Cardiac muscle cell (in vitro differentiated cells and primary cell): Measurements from ENCODE around the gene UTS2R. TPM values are rescaled to one million over a fixed set of nuclear protein-coding genes. Genes with fewer than 3 reads are reported as not detected.

Experiments
- DNase-seq, 2 donors: peaks; one replicate each; pipeline versions ENCODE4 v3.0.0 to v3.0.0-alpha.2; 2010 to 2017; ENCODE audit warnings: low read depth in 1 of 2, low spot score in 1 of 2
- H3K27ac ChIP-seq: fragments of 200-600 bp; sonication (generic); 2 replicates; pipeline ENCODE4 v1.5.1; 2016
- H3K27me3 ChIP-seq: fragments of 200-600 bp; sonication (generic); 2 replicates; pipeline ENCODE4 v1.6.0; 2016; ENCODE audit warnings: control low read depth
- H3K36me3 ChIP-seq: fragments of 200-600 bp; sonication (generic); 2 replicates; pipeline ENCODE4 v1.5.1; 2016; ENCODE audit warnings: control low read depth
- H3K4me1 ChIP-seq: fragments of 200-600 bp; sonication (generic); 2 replicates; pipeline ENCODE4 v1.8.1; 2017; ENCODE audit warnings: low read depth, mild to moderate bottlenecking, mixed run types
- H3K4me3 ChIP-seq: fragments of 200-600 bp; sonication (generic); 2 replicates; pipeline ENCODE4 v1.5.1; 2016; ENCODE audit warnings: mild to moderate bottlenecking
- H3K9me3 ChIP-seq: fragments of 200-600 bp; sonication (generic); 2 replicates; pipeline ENCODE4 v1.5.1; 2017; ENCODE audit warnings: low read depth, mild to moderate bottlenecking, control low read depth
- CTCF ChIP-seq: IDR thresholded peaks from 2 replicates; pipeline ENCODE4 v1.5.1; 2012; ENCODE audit warnings: low read depth, mild to moderate bottlenecking, low read length
- polyA plus RNA-seq: library from polyadenylated mRNA; unstranded; fragments of >200 nt; fragmentation: Nextera tagmentation; extraction: Ambion mirVana; gene quantifications from 2 replicates; pipeline ENCODE4 v1.2.1, GENCODE V29; 2016
- total RNA-seq: library from RNA; depleted of rRNA; stranded (reverse); fragments of >200 nt; gene quantifications from 2 replicates; pipeline ENCODE4 v1.2.3, GENCODE V29; 2016

UTS2R gene
- total and polyA plus RNA-seq, 2 experiments from 2014 or later, result 4.1 to 10.8 TPM

DNA sequence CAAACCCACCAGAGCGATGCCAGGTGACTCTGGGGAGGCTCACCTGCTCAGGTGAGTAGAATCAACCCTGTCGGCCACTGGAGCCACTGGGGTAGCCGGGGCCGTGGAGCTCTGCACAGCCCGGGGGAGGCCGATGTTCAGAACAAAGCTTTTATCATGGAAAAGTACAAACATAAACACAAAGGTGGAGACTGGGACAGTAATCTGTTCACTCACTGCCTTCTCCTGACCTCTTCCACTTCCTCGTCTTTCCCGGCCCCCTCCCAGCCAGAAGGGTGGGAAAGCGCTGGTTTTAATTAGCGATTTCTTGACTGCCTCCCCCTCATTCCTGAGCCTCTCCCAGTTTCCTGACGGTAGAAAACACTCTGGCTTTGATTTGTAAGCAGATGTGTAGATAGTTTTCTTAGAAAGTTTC lies 22.3 kb upstream of the UTS2R start:
- Histone ChIP-seq H3K27ac (no peak overlapping the region), H3K36me3 (no peaks in the 10 kb centered on the region), H3K9me3 (no peaks in the 10 kb centered on the region), H3K27me3 (no peaks in the 10 kb centered on the region), H3K4me3 (no peak overlapping the region), H3K4me1 (no peaks in the 10 kb centered on the region)
- TF ChIP-seq CTCF, result no peak
- peak in 1 of 2 donors; percentile 45 for DNase-seq

DNA sequence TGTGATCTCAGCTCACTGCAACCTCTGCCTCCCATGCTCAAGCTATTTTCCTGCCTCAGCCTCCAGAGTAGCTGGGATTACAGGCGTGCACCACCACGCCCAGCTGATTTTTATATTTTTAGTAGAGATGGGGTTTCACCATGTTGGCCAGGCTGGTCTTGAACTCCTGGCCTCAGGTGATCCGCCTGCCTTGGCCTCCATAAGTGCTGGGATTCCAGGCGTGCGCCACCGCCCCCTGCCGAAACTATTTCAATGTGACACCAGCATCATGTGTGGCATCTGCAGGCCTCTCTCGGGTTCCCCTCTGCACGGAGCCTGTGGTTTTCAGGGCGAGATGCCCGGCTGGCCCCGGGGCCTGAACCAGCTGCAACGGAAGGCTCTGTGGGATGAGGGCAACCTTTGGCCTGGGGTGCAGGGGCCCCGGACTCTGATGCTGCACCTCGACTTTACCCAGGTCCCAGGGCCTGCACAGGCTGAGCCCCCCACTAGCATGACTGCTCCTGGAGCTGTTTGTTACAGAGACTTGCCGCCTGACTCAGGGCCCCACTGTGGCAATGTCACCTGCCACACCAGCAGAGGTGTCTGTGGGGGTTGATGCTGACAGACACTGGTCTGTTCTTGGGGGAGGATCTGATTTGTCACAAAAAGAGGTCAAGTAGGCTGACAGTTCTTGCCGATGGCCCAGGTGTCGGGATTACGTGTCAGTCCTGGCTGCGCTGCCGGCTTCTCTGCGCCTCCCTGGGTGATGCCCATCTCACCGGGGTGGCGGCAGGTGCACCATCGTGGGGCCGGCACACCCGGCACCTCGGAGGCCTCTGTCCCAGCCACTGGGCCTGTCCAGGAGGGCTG lies 21.2 kb upstream of the UTS2R start:
- no peak for TF ChIP-seq CTCF
- DNase-seq, result no peak

DNA sequence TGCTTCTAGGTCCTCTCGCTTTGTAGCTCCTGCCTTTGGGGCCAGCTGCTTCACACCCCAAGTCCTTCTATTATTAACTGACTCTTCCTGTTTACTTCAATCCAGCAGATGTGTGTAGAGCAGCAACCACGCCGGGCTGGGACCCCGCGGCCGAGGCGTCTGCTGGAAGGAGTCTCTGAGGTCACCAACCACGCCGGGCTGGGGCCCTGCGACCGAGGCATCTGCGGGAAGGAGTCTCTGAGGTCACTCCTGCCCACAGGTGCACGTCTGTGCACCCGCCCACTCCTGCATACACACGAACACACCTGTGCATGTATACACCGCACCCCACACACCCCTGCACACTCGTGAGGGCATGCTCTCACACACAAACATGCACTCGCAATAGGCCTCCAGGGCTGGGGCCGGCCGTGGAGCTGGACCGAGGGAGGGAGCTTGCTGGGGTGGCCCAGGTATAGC lies 20.3 kb upstream of the UTS2R start:
- no peak for TF ChIP-seq CTCF
- no peak overlapping the region for H3K4me3 ChIP-seq
- H3K9me3 ChIP-seq, result no peaks in the 10 kb centered on the region
- H3K27me3 ChIP-seq, result no peaks in the 10 kb centered on the region
- H3K27ac ChIP-seq, result no peak overlapping the region
- no peaks in the 10 kb centered on the region for H3K36me3 ChIP-seq
- no peak for DNase-seq
- H3K4me1 ChIP-seq, result no peaks in the 10 kb centered on the region

More for the DNA sequence above, 21.2 kb upstream of the UTS2R start:
- Histone ChIP-seq H3K9me3 (no peaks in the 10 kb centered on the region), H3K27me3 (no peaks in the 10 kb centered on the region), H3K4me1 (no peaks in the 10 kb centered on the region), H3K36me3 (no peaks in the 10 kb centered on the region), H3K4me3 (no peak overlapping the region), H3K27ac (no peak overlapping the region)

DNA sequence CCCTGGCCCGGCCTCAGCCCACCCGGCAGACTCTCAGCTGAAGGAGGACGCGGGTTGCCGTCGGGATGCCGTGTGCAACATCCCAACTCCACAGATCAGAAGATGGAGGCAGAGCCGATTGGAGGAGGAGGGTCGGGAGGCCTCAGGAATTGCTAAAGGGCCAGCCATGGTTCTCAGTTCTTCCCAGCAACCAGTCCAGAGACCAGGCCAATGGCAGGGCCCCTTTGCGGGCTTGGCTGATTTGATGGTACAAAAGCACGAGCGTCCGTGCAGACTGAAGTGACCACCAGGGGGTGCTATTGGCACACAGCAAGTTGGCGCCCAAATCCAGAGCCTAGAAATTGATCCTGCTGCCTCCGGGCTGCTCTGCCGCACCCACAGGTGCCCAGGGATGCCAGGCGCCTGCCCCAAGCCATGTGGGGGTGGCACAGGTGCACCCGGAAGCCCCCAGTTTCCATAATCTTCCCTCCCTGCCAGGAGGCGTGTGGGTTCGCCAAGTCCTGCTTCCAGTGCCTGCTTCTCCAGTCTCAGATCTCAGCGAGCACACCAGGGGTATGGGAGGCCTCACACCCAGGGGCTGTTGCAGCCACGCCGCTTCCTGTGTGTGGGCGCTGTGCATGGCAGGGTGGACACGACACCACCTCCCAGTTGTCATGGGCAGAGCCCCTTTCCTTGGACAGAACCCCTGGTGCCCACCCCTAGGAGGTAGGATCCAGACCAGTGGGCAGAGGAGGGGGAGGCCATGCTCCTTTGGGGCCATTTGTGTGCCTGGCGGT lies 19.7 kb upstream of the UTS2R start:
- TF ChIP-seq CTCF, result peak; percentile 93

DNA sequence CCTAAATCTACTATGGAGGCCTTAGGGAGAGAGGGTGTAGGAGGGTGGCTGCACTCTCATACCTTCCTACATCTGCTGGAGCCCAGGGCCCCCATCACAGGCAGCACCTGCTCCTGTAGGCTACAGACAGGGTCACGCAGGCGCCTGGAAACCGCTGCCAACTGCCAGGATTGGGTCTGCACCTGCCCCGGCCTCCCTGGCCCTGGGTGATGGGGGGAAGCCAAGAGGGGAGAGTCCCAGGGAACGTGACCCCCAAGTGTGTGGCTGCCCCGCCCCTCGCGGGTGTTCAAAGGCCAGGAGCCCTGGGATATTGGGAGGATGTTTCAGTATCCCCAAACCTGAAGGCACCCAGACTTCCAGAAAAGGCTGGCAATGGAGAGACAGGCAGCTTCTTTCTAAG lies 18.1 kb upstream of the UTS2R start:
- DNase-seq, result no peak
- Histone ChIP-seq H3K4me1 (peaks cover 3% of the 10 kb centered on the region), H3K36me3 (no peaks in the 10 kb centered on the region), H3K4me3 (no peak overlapping the region), H3K9me3 (no peaks in the 10 kb centered on the region), H3K27ac (no peak overlapping the region), H3K27me3 (no peaks in the 10 kb centered on the region)
- no peak for TF ChIP-seq CTCF

More for the DNA sequence above, 19.7 kb upstream of the UTS2R start:
- Histone ChIP-seq H3K9me3 (no peaks in the 10 kb centered on the region), H3K4me1 (peaks cover 3% of the 10 kb centered on the region), H3K27me3 (no peaks in the 10 kb centered on the region), H3K36me3 (no peaks in the 10 kb centered on the region), H3K27ac (no peak overlapping the region), H3K4me3 (no peak overlapping the region)
- peak; percentile 94 for DNase-seq
